GM21367 (cell line): ENCODE results near the gene YJU2.

Experiments used
- ATAC-seq: cut with Tn5 transposase; IDR thresholded peaks from one replicate; pipeline ENCODE4 v1.9.1; 2021; ENCODE audit not compliant: unreplicated experiment

Gene YJU2

GRCh38 chr19:4295972-4296771 lies 49.3 kb downstream of the YJU2 start:
- ATAC-seq, result no peak

DNA sequence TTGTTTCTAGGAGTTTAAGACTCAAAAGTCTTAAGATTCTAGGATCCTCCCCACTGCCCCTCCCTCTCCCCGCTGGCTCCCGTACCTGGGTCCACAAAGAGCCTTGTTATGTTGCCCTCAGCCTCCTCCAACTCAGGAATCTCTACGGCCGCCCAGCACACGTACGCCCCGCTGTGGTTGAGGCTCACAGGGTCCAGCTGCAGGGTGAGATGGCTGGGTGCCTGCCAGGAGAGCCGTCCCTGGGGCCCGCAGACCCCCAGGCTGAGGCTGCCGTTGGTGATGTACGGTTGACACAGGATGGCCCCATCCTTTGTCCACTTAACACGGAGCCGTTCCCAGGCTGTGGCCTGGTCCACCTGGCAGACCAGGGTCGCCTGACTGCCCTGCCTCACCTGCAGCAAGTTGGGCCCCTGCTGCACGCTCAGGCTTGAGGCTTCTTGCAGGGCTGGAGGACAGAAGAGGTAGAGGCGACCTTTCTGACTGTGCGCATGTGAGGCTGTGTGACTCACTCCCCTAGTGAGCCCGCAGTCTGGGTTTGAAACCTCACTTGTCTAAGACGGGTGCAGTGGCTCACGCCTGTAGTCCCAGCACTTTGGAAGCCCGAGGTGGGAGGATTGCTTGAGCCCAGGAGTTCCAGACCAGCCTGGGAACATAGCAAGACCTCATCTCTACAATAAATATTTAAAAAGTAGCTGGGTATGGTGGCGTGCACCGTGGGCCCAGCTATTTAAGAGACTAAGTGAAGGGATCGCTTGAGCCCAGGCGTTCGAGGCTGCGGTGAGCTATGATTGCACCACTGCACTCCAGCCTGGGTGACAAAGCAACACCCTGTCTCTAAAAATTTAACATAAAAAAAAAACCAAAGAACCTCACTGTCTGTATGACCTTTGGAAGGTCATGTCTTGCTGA lies 51.3 kb downstream of the YJU2 start:
- ATAC-seq, result no peak

DNA sequence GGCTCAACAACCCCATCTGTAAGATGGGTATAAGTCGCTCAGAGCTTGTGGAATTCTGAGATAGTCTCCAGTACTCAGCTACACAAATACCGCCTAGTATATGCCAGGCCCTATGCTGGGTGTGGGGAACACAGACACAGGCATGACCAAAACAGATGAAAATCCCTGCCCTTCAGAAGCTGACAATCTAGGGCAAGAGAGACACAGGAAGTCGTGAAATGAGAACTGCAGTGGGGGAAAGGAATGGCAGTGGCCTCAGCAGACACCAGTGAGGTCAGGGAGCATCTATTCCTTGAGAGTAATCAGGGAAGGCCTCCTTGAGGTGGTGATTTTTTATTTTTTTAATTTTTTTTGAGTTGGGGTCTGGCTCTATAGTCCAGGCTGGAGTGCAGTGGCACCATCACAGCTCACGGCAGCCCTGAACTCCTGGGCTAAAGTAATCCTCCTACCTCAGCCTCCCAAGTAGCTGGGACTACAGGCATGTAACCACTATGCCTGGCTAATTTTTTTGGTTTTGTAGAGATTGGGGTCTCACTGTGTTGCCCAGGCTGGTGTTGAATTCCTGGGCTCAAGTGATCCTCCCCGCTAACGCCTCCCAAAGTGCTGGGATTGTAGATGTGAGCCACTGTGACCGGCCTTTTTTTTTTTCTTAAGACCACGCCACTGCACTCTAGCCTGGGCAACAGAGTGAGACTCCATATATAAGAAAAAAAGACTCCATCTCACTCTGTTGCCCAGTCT lies 52.1 kb downstream of the YJU2 start:
- no peak for ATAC-seq

DNA sequence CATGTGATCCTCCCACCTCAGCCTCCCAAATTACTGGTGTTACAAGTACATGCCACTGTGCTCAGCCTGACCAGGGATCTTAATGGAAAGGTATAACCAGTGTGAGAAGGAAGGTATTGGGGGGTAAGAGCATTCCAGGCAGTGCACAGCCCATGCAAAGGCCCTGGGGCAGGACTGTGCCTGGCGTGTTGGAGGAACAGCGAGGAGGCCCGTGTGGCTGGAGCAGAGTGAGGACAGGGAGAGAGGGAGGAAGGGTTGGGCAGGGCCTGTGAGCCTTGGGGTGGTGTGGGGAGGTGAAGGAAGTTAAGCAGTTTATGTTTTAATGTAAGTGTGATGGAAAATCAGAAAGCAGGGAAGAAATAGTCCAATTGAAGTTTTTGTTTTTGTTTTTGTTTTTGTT lies 53.7 kb downstream of the YJU2 start:
- ATAC-seq, result no peak

- no peak for ATAC-seq
Observed at GRCh38 chr19:4301590-4302242, 54.8 kb downstream of the YJU2 start.

GRCh38 chr19:4302243-4302640 lies 55.4 kb downstream of the YJU2 start, which contains the start of gene TMIGD2:
TSS of gene TMIGD2 (minus strand) at chr19:4302389. CDS start at chr19:4302385, 4 bp downstream.
- ATAC-seq, result no peak

DNA sequence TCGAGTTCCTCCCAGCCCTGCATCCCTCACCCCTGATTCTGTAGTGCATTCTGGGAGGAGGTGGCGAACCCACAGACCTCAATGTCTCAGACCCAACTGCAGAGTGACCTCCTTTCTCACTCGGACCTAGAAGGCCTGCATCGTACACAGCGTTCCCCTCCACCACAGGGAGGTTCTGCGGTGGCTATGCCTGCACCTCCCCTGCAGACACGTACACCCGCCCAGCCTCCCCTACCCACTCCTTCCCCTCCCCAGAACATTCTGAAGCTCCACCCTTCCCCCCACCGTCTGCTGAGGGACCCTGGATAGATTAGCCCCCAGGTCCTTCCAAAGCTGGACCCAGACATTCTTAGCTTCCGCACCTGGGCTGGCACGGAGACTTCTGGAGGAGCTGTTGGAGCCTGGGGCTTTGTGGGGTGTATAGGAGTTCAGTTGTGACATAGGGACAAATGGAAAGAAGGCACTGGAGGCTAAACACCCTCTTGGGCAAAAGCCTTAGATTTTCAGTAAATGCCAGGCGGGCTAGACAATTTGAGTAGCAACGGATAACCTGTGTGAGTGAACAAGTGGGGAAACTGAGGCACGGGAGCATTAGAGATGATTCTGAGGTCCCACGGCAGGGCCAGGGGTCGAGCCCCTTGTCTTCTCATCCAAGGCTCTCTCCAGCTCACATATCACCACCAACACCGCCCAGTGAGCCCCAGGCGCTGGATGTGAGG lies 57.1 kb downstream of the YJU2 start:
- ATAC-seq, result no peak

DNA sequence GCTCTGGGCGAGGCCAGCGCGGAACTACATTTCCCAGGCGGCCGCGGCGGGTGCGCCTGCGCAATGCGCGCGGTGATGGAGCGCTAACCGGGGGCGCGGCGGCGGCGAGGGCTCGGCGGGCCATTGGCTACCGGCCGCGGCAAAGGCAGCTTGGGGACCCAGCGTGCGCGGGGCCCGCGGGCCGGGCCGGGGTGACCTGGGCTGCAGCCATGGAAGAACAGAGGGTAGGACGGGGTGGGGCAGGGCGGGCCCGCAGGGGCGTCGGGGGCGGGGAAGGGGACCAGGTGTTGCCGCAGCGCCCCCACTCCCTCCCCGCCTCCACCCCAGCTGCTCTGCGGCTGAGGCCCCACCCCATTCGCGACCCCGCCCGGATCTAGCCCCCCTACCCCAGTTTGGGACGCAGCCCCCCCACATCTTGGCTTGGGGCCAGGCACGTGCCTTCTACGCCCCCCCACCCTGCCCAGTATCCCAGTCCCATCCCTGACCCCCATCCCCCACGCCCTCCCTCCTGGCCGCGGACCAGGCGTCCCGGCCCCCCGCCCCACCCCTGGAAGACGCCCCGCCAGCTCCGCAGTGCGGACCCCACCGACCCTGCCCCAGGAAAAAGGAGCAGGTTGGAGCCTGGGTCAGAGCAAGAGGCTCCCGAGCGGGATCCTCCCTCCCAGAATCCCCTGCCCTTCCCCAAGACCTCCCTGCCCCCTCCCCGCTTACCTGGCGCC lies 57.8 kb downstream of the YJU2 start, which contains the start of gene FSD1:
FSD1 (plus strand) TSS at position 61 of the 719 bp plus-strand sequence; CDS start at position 210, 149 bp downstream.
- no peak for ATAC-seq

GRCh38 chr19:4305257-4305612 lies 58.4 kb downstream of the YJU2 start:
- ATAC-seq, result no peak

GRCh38 chr19:4305659-4306058 lies 58.8 kb downstream of the YJU2 start:
- ATAC-seq, result no peak

- ATAC-seq, result no peak
Observed at GRCh38 chr19:4310247-4311121, 63.6 kb downstream of the YJU2 start.

- ATAC-seq, result no peak
Observed at GRCh38 chr19:4313847-4314490, 67.1 kb downstream of the YJU2 start.

- ATAC-seq, result no peak
Observed at GRCh38 chr19:4316956-4317355, 70.1 kb downstream of the YJU2 start.

- no peak for ATAC-seq
Observed at GRCh38 chr19:4318460-4318859, 71.6 kb downstream of the YJU2 start.
